ENCODE measurements around the gene PPIC. TPM values are rescaled to one million over a fixed set of nuclear protein-coding genes. Genes with fewer than 3 reads are reported as not detected.
"Not testable (repeated sequence)": the region's sequence is repeated elsewhere in the genome, so short reads cannot be mapped to it uniquely, and the experiment has no call there.

The PPIC gene
- total RNA-seq, 2 donors from 2014 or later = not detected

- Mint-ChIP-seq H3K27me3 (no peaks in the 10 kb centered on the region), H3K27ac (no peak overlapping the region), H3K4me3 (no peak overlapping the region), H3K36me3 (ENCODE audit: low read depth) (no peaks in the 10 kb centered on the region), H3K9me3 (no peaks in the 10 kb centered on the region), H3K4me1 (peaks cover 4% of the 10 kb centered on the region)
- ATAC-seq (replicated peaks) = no peak
Observed at GRCh38 chr5:122985006-122985700, 51.4 kb downstream of the PPIC start.

DNA sequence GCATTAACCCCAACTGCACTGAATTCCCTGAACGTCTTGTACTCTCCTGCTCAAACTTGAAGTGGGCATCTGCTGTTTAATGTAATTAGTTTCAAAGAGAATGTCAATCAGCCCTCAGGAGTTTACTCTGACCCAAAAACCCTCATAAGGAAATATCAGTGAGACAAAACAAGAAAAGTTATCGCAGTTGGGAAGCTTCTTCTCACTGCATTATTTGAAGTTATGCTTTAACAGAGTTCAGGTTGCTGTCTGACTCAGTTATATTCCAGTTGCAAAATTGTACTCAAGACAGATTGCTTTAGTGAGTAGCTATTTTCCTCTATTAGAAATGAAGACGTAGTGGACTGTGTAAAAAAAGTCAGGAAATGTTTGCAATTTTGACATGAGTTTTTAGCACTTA is 52.1 kb downstream of the PPIC start:
- Mint-ChIP-seq H3K4me1 (peaks cover 4% of the 10 kb centered on the region), H3K4me3 (no peak overlapping the region), H3K36me3 (ENCODE audit: low read depth) (no peaks in the 10 kb centered on the region), H3K27me3 (no peaks in the 10 kb centered on the region), H3K9me3 (no peaks in the 10 kb centered on the region), H3K27ac (no peak overlapping the region)
- ATAC-seq (replicated peaks) = no peak

DNA sequence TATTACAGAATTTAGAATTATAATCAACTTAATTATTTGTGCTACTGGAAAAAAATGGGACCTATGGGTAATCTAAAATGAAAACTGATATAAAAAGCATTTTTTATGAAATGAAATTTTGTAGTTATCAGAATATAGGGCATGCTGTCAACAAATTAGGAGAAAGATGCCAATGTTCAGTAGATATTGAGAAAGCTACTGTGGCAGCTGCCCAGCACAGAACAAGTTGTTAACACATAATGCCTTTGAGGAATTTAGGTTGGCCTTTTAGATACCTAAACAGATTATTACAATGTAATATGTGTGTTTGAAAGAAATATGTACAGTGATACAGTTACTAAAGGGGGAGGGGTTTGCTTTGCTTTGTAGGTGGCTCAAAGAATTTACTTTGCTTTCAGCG is 54.1 kb downstream of the PPIC start:
- Mint-ChIP-seq H3K27ac (no peak overlapping the region), H3K4me1 (peaks cover 4% of the 10 kb centered on the region), H3K9me3 (no peaks in the 10 kb centered on the region), H3K36me3 (ENCODE audit: low read depth) (no peaks in the 10 kb centered on the region), H3K4me3 (no peak overlapping the region), H3K27me3 (no peaks in the 10 kb centered on the region)
- no peak for ATAC-seq (replicated peaks)

GRCh38 chr5:122981846-122982245 is 54.7 kb downstream of the PPIC start:
- H3K4me1 Mint-ChIP-seq = peaks cover 4% of the 10 kb centered on the region
- no peak overlapping the region for H3K27ac Mint-ChIP-seq
- no peaks in the 10 kb centered on the region for H3K36me3 Mint-ChIP-seq (ENCODE audit: low read depth)
- no peaks in the 10 kb centered on the region for H3K27me3 Mint-ChIP-seq
- no peaks in the 10 kb centered on the region for H3K9me3 Mint-ChIP-seq
- no peak for ATAC-seq (replicated peaks)
- no peak overlapping the region for H3K4me3 Mint-ChIP-seq

DNA sequence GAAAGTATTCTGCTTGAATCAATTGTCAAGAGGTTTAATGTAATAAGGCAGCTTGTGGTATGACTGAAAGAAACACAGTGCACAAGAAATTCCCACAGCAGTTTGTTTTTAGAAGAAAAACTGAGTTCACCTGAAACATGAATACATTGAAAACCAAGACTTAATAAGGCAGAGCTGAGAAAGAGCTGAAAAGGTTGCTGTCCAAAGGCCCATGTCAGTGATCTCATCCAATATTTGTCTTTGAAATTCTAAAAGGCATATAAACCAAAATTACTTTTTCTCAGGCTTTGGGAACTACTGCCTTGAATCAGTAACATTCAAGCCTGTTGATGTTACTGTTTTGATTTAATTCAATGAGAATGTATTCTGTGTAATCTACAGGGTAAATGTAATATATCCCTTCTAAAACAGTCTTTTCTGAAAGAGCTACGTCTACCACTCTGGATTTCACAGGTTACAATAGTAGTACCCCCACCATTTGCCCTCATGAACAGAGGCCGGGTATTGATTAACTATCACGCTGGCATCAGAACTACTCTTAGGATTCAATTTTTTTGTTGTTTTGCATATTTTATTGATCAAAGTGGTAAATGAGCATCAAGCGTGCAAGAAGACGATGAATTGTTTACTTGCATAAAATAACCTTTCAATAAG is 57.8 kb downstream of the PPIC start:
- Mint-ChIP-seq H3K27ac (no peak overlapping the region), H3K4me3 (no peak overlapping the region), H3K9me3 (no peaks in the 10 kb centered on the region), H3K27me3 (no peaks in the 10 kb centered on the region), H3K4me1 (no peaks in the 10 kb centered on the region), H3K36me3 (ENCODE audit: low read depth) (no peaks in the 10 kb centered on the region)
- no peak for ATAC-seq (replicated peaks)

DNA sequence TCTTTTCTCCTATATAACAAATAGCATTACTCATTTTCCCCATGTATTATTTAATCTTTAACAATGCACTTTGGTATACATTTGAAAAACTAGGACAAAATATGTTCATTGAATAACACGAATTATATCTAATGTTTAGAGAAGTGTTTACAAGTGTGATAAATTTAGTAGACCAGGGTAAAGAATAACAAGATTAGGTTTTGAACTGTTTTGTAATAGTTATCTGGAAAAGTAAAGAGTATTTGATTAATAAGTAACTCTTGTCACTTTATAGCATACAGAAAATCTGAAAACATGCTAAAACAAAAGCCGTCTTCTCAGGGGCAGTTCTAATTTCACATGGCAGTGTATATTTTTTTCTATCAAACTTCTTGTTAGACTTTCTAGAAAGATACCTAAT is 58.5 kb downstream of the PPIC start:
- no peaks in the 10 kb centered on the region for H3K36me3 Mint-ChIP-seq (ENCODE audit: low read depth)
- no peaks in the 10 kb centered on the region for H3K4me1 Mint-ChIP-seq
- no peak for ATAC-seq (replicated peaks)
- no peak overlapping the region for H3K4me3 Mint-ChIP-seq
- no peaks in the 10 kb centered on the region for H3K27me3 Mint-ChIP-seq
- no peak overlapping the region for H3K27ac Mint-ChIP-seq
- H3K9me3 Mint-ChIP-seq = no peaks in the 10 kb centered on the region

DNA sequence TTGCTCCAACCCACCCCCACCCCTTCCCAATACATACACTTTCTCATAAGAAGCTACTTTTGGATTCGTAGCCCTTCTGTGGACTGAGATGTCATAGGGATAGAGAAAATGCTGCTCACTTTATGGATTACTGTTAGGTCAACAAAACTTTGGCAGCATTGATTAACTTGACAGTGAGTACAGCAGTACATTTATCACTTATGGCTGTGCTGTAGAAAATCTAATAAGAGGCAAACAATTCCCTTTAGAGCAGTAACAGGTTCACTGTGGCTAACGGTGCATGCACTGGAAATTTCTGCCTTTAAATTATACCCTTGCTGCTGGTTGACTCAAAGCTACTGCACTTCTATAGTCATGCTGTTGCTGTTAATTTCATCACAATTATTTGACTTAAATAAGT is 59.2 kb downstream of the PPIC start:
- H3K36me3 Mint-ChIP-seq (ENCODE audit: low read depth) = no peaks in the 10 kb centered on the region

DNA sequence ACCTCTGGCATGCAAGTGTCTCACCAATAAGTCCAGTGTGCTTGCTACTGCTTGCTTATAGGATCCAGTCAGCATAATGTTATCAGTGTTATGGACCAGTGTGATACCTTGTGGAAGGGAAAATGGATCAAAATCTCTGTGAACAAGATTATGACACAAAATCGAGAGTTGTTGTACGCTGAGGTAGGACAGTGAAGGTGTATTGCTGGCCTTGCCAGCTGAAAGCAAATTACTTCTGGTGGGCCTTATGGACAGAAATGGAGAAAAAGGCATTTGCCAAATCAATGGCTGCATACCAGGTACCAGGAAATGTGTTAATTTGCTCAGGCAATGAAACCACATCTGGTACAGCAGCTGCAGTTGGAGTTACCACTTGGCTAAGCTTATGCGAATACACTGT is 62.3 kb downstream of the PPIC start:
- H3K4me1 Mint-ChIP-seq; H3K36me3 Mint-ChIP-seq (ENCODE audit: low read depth); H3K9me3 Mint-ChIP-seq; H3K27ac Mint-ChIP-seq; H3K4me3 Mint-ChIP-seq; H3K27me3 Mint-ChIP-seq; ATAC-seq (replicated peaks): not testable (repeated sequence)

More for the DNA sequence above, 59.2 kb downstream of the PPIC start:
- no peaks in the 10 kb centered on the region for H3K4me1 Mint-ChIP-seq
- no peak for ATAC-seq (replicated peaks)
- no peak overlapping the region for H3K27ac Mint-ChIP-seq
- no peaks in the 10 kb centered on the region for H3K9me3 Mint-ChIP-seq
- H3K27me3 Mint-ChIP-seq = no peaks in the 10 kb centered on the region
- H3K4me3 Mint-ChIP-seq = no peak overlapping the region

- not testable (repeated sequence) for H3K36me3 Mint-ChIP-seq (ENCODE audit: low read depth); H3K9me3 Mint-ChIP-seq; H3K4me3 Mint-ChIP-seq
Observed at GRCh38 chr5:122973759-122974158, 62.8 kb downstream of the PPIC start.

More at GRCh38 chr5:122973759-122974158, 62.8 kb downstream of the PPIC start:
- H3K4me1 Mint-ChIP-seq; ATAC-seq (replicated peaks); H3K27me3 Mint-ChIP-seq; H3K27ac Mint-ChIP-seq: not testable (repeated sequence)

Other genes starting within 250 kb of the PPIC start
- 10 to 100 TPM in 1 of 2 donors, 1 to 10 TPM in 1; 9.5 to 11.3 TPM for gene SNX24, start 191.1 kb downstream of the PPIC start, total RNA-seq
- under 1 TPM in 1 of 2 donors, not detected in 1; 0.05 TPM for gene PRDM6, start 52.5 kb upstream of the PPIC start, total RNA-seq

Measured in activated T-helper 17 cell treated with anti-CD3 and anti-CD28 coated beads, Interleukin-2, amount 50 U/mL, for 72 hours (primary cell).